ENCODE results near the gene CHIC2. TPM values are rescaled to one million over a fixed set of nuclear protein-coding genes. Genes with fewer than 3 reads are reported as not detected.

Gene CHIC2
- total RNA-seq, 1 experiment from 2014 or later = 10.8 TPM

DNA sequence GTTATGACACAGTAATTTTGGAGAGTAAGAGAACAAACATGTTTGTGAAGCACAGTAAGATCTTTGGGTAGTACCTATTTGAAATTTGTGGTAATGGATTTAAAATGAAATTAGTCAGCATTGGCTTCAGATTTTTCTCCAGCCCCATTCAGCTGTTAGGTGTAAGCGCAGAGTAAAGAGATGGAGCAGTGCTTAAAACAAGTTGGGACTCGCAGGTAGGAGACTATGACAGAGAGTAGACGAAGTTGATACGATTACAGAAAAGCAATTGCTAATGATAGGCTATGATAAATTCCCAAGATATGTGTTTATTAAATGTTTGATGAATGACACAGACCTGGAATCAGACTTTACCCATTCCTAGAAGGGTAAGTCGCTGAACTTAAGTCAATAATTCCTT is 72.6 kb downstream of the CHIC2 start:
- H3K9ac ChIP-seq (ENCODE audit: low read length) = no peak overlapping the region
- no peaks in the 10 kb centered on the region for H3K27me3 ChIP-seq (ENCODE audit: insufficient read depth, low read length)
- ChIA-PET POLR2A (no interaction called here), CTCF (no interaction called here), RAD21 (ENCODE audit: low non-redundant PET in 1 of 2, low total read pairs in 2 of 2, uncharacterized antibody in 2 of 2, unreplicated experiment in 2 of 2) (no interaction called here)
- no peak for TF ChIP-seq SP1 (IDR thresholded peaks at IDR 0.05; ENCODE audit: low read depth)
- TF ChIP-seq, protein P1, sequence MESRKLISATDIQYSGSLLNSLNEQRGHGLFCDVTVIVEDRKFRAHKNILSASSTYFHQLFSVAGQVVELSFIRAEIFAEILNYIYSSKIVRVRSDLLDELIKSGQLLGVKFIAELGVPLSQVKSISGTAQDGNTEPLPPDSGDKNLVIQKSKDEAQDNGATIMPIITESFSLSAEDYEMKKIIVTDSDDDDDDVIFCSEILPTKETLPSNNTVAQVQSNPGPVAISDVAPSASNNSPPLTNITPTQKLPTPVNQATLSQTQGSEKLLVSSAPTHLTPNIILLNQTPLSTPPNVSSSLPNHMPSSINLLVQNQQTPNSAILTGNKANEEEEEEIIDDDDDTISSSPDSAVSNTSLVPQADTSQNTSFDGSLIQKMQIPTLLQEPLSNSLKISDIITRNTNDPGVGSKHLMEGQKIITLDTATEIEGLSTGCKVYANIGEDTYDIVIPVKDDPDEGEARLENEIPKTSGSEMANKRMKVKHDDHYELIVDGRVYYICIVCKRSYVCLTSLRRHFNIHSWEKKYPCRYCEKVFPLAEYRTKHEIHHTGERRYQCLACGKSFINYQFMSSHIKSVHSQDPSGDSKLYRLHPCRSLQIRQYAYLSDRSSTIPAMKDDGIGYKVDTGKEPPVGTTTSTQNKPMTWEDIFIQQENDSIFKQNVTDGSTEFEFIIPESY (IDR thresholded peaks at IDR 0.05; ENCODE audit: extremely low read depth, insufficient replicate concordance, low read length) = no peak
- TF ChIP-seq TCF7L2 (IDR thresholded peaks at IDR 0.05; ENCODE audit: borderline replicate concordance, extremely low read depth, insufficient read depth, insufficient read length) = no peak
- no peak for TF ChIP-seq EGR1 (IDR thresholded peaks at IDR 0.05; ENCODE audit: low read depth)
- TF ChIP-seq CBX3 (IDR thresholded peaks at IDR 0.05; ENCODE audit: low read depth) = no peak
- H2AFZ ChIP-seq (ENCODE audit: low read depth, low read length, poor library complexity, severe bottlenecking) = no peak overlapping the region
- intact Hi-C loops (cut with micrococcal nuclease) = no loop called here
- no peaks in the 10 kb centered on the region for H3K9me2 ChIP-seq (ENCODE audit: insufficient read depth)
- no peaks in the 10 kb centered on the region for H3K9me3 ChIP-seq (ENCODE audit: control insufficient read depth in 1 of 2, insufficient read depth in 1 of 2, low read depth in 1 of 2, low read length in 2 of 2)
- no peak for ATAC-seq
- H3K36me3 ChIP-seq (ENCODE audit: control insufficient read depth in 1 of 2, insufficient read depth in 2 of 2, low read length in 2 of 2) = no peaks in the 10 kb centered on the region
- H3K27ac ChIP-seq (ENCODE audit: low read depth, low read length) = no peak overlapping the region
- peaks cover 0 to 8% of the 10 kb centered on the region in 2 experiments; a peak in 1 of 4 replicates for H3K4me1 ChIP-seq (ENCODE audit: control insufficient read depth in 1 of 2, insufficient read depth in 2 of 2, low read length in 2 of 2)
- H3K79me2 ChIP-seq (ENCODE audit: insufficient read depth, low read length) = no peaks in the 10 kb centered on the region
- H4K20me1 ChIP-seq (ENCODE audit: insufficient read depth) = no peaks in the 10 kb centered on the region
- H3K4me3 ChIP-seq (replicated peaks in 1 of 2; ENCODE audit: low read depth in 1 of 2, low read length in 2 of 2) = no peak overlapping the region
- H3K4me2 ChIP-seq (ENCODE audit: low read length) = no peak overlapping the region
- no TSS peak for BruUV-seq (replicated peaks)
- no peak for DNase-seq (ENCODE audit: low read depth, low spot score)

GRCh38 chr4:53990641-53991040 is 73.8 kb downstream of the CHIC2 start:
- DNase-seq (ENCODE audit: low read depth, low spot score) (no peak), ATAC-seq (no peak)
- BruUV-seq (replicated peaks) = no TSS peak
- TF ChIP-seq SIN3A (IDR thresholded peaks at IDR 0.05; ENCODE audit: low read depth) (no peak), ELF1 (IDR thresholded peaks at IDR 0.05; ENCODE audit: borderline replicate concordance, low read depth) (no peak), CTCF (IDR thresholded peaks at IDR 0.05 in 2 of 3, conservative IDR thresholded peaks at IDR 0.05 in 1 of 3; ENCODE audit: borderline replicate concordance in 1 of 3, insufficient read depth in 1 of 3, low read depth in 2 of 3, low read length in 2 of 3) (no peak), CEBPB (IDR thresholded peaks at IDR 0.05; ENCODE audit: low read depth) (no peak), ZNF274 (IDR thresholded peaks at IDR 0.05; ENCODE audit: low read depth, low read length) (no peak), EGR1 (IDR thresholded peaks at IDR 0.05; ENCODE audit: low read depth) (no peak), POLR2AphosphoS5 (IDR thresholded peaks at IDR 0.05; ENCODE audit: low read depth, low read length) (no peak)
- intact Hi-C loops (cut with micrococcal nuclease) = no loop called here
- CTCF ChIA-PET = no interaction called here
- peaks cover 0 to 8% of the 10 kb centered on the region in 2 experiments; a peak in 1 of 4 replicates for H3K4me1 ChIP-seq (ENCODE audit: control insufficient read depth in 1 of 2, insufficient read depth in 2 of 2, low read length in 2 of 2)
- no peaks in the 10 kb centered on the region for H3K36me3 ChIP-seq (ENCODE audit: control insufficient read depth in 1 of 2, insufficient read depth in 2 of 2, low read length in 2 of 2)
- RAD21 ChIA-PET (ENCODE audit: low non-redundant PET in 1 of 2, low total read pairs in 2 of 2, uncharacterized antibody in 2 of 2, unreplicated experiment in 2 of 2) = no interaction called here
- H4K20me1 ChIP-seq (ENCODE audit: insufficient read depth) = no peaks in the 10 kb centered on the region
- POLR2A ChIA-PET = no interaction called here
- no peak overlapping the region for H3K27ac ChIP-seq (ENCODE audit: low read depth, low read length)
- H3K4me3 ChIP-seq (replicated peaks in 1 of 2; ENCODE audit: low read depth in 1 of 2, low read length in 2 of 2) = no peak overlapping the region
- no peak overlapping the region for H2AFZ ChIP-seq (ENCODE audit: low read depth, low read length, poor library complexity, severe bottlenecking)
- H3K9me2 ChIP-seq (ENCODE audit: insufficient read depth) = no peaks in the 10 kb centered on the region
- H3K27me3 ChIP-seq (ENCODE audit: insufficient read depth, low read length) = no peaks in the 10 kb centered on the region
- no peaks in the 10 kb centered on the region for H3K79me2 ChIP-seq (ENCODE audit: insufficient read depth, low read length)
- no peaks in the 10 kb centered on the region for H3K9me3 ChIP-seq (ENCODE audit: control insufficient read depth in 1 of 2, insufficient read depth in 1 of 2, low read depth in 1 of 2, low read length in 2 of 2)
- H3K4me2 ChIP-seq (ENCODE audit: low read length) = no peak overlapping the region
- no peak overlapping the region for H3K9ac ChIP-seq (ENCODE audit: low read length)
